ENCODE measurements around the gene PTGER4.

GRCh38 chr5:40694433-40694832 is 14.7 kb downstream of the PTGER4 start:
- TF ChIP-seq CTCF (IDR thresholded peaks at IDR 0.05) (no peak), POLR2A (IDR thresholded peaks at IDR 0.05) (no peak)
